Tibial artery (tissue), 4 donors: ENCODE measurements around the gene LRRC31.

Source experiments
- DNase-seq, 2 donors: peaks; one replicate each; pipeline ENCODE4 v3.0.0-alpha.2; 2019
- H3K27ac ChIP-seq, 2 donors: fragments of 200-600 bp; sonication (generic) in 1 of 2; 1 replicate in 1 of 2; 2 replicates in 1 of 2; pipeline ENCODE4 v1.5.1; 2018 to 2019; ENCODE audit warnings: mild to moderate bottlenecking in 1 of 2
- H3K27me3 ChIP-seq, 2 donors: fragments of 200-600 bp; sonication (generic) in 1 of 2; one replicate each; pipeline versions ENCODE4 v1.5.1 to v1.6.0; 2016 to 2019
- H3K36me3 ChIP-seq, 3 donors: fragments of 200-600 bp; sonication (generic) in 2 of 3; one replicate each; pipeline ENCODE4 v1.5.1; 2016 to 2019; ENCODE audit warnings: mild to moderate bottlenecking in 2 of 3
- H3K4me1 ChIP-seq, 4 donors: fragments of 200-600 bp; sonication (generic) in 2 of 4; 1 replicate in 3 of 4; 2 replicates in 1 of 4; pipeline ENCODE4 v1.5.1; 2016 to 2019
- H3K4me3 ChIP-seq, 2 donors: fragments of 200-600 bp; sonication (generic) in 1 of 2; 1 replicate in 1 of 2; 2 replicates in 1 of 2; pipeline ENCODE4 v1.5.1; 2018 to 2019; ENCODE audit warnings: mild to moderate bottlenecking in 2 of 2
- H3K9me3 ChIP-seq, 3 donors: fragments of 200-600 bp; sonication (generic) in 1 of 3; one replicate each; pipeline ENCODE4 v1.5.1; 2016 to 2019
- intact Hi-C: fragments of 100-400 bp; cut with DNase I; formaldehyde crosslinking; loops from one replicate; pipeline ENCODE4 v1.15.0; 2023; ENCODE audit warnings: low total_unique reads
- TF ChIP-seq, protein P1 (sequence below), 2 experiments: fragments of 200-600 bp in 1 of 2; fragments of 450-650 bp in 1 of 2; IDR thresholded peaks; one replicate each; pipeline ENCODE4 v1.5.1; 2017 to 2019; ENCODE audit warnings: antibody characterized with exemption in 2 of 2, mild to moderate bottlenecking in 1 of 2, moderate library complexity in 1 of 2

Gene LRRC31

DNA sequence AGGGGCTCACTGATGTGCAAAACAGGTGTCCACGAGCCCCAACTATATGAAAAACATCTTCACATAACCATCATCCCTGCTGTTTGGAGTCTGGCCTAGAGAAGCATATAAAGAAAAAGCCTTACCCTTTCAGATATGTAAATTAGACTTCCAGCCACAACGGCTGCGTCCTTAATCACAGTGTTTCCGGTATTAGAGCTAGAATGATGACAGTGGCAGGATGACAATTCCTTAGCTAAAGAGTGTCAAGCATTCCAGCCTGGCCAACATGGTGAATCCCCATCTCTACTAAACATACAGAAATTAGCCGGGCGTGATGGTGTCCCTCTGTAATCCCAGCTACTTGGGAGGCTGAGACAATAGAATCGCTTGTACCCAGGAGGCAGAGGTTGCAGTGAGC, 22.2 kb upstream of the LRRC31 start:
- H3K4me1 ChIP-seq: peaks cover 0 to 5% (median 2%) of the 10 kb centered on the region in 4 donors
- TF ChIP-seq, protein P1, sequence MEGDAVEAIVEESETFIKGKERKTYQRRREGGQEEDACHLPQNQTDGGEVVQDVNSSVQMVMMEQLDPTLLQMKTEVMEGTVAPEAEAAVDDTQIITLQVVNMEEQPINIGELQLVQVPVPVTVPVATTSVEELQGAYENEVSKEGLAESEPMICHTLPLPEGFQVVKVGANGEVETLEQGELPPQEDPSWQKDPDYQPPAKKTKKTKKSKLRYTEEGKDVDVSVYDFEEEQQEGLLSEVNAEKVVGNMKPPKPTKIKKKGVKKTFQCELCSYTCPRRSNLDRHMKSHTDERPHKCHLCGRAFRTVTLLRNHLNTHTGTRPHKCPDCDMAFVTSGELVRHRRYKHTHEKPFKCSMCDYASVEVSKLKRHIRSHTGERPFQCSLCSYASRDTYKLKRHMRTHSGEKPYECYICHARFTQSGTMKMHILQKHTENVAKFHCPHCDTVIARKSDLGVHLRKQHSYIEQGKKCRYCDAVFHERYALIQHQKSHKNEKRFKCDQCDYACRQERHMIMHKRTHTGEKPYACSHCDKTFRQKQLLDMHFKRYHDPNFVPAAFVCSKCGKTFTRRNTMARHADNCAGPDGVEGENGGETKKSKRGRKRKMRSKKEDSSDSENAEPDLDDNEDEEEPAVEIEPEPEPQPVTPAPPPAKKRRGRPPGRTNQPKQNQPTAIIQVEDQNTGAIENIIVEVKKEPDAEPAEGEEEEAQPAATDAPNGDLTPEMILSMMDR (IDR thresholded peaks at IDR 0.05): no peak

DNA sequence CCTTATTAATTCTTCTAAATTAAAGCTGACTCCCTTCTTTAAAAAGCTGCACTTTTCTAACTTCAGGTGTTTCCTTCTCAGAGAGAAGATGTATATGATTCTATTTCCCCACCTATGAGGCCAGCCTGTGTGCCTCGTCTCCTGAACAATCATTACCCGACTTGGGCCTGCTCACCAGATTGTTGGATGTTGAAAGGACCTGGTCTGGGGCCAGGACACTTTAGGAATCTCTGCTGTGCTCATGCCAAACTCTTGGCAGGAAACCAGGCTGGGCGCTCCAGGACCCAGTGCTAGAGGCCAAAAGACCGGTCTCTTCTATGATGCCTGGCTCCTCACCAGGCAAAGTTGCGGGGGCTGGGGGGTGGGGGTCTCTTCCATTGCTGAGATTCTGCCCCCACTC, 16.9 kb upstream of the LRRC31 start:
- H3K36me3 ChIP-seq: no peaks in the 10 kb centered on the region
- no peak overlapping the region for H3K27ac ChIP-seq
- DNase-seq: peak; percentile 62 to 85
- intact Hi-C loops: no loop called here
- H3K4me1 ChIP-seq: peaks cover 0 to 14% (median 5%) of the 10 kb centered on the region in 4 donors
- H3K9me3 ChIP-seq: no peaks in the 10 kb centered on the region
- no peak overlapping the region for H3K4me3 ChIP-seq
- no peaks in the 10 kb centered on the region for H3K27me3 ChIP-seq
- TF ChIP-seq, protein P1 (IDR thresholded peaks at IDR 0.05): no peak

More for the DNA sequence above, 22.2 kb upstream of the LRRC31 start:
- H3K36me3 ChIP-seq: no peaks in the 10 kb centered on the region
- H3K4me3 ChIP-seq: no peak overlapping the region
- H3K27me3 ChIP-seq: no peaks in the 10 kb centered on the region
- H3K9me3 ChIP-seq: no peaks in the 10 kb centered on the region
- H3K27ac ChIP-seq: no peak overlapping the region
- DNase-seq: no peak
- intact Hi-C loops: no loop called here

- Histone ChIP-seq H3K9me3 (no peaks in the 10 kb centered on the region), H3K27me3 (no peaks in the 10 kb centered on the region), H3K36me3 (no peaks in the 10 kb centered on the region), H3K4me1 (no peaks in the 10 kb centered on the region), H3K4me3 (no peak overlapping the region), H3K27ac (no peak overlapping the region)
- intact Hi-C loops: no loop called here
- TF ChIP-seq, protein P1 (IDR thresholded peaks at IDR 0.05): no peak
- DNase-seq: no peak
Measured at GRCh38 chr3:169880576-169881250, 11.0 kb upstream of the LRRC31 start.

DNA sequence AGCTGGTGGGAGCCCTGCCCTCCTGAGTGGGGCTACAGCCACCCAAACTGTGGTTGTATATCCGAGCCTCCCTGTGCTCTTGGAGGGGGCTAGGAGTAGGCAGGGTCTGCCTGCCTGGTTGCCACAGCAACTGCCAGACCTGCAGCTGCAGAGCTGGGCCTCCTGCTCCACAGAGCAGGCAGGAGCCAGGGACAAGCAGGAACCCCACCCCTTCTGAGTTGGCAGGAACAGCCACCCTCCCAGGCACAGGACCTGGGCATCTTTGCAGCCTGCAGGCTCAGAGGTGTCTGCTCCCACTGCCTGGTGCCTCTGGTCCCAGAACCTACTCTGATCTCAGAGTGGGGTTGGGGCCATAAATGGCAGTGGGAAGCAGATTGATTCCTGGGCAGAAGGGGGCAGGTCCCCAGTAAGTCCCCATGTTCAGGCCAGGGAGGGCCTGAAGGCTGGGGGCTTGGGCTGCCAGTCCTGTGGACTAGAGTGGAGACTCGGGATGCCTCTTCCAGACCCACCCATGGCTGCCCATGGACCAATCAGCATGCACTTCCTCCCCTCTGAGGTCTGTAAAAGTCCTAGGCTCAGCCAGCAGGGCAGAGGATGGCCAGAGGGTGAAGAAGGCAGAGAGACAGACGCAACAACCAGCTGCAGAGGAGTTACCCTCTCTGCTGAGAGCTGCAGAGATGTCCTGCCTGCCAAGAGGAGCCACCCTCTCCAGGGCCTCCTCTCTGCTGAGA, 10.3 kb upstream of the LRRC31 start:
- intact Hi-C loops: no loop called here

GRCh38 chr3:169879013-169879557, 9.3 kb upstream of the LRRC31 start:
- intact Hi-C loops: no loop called here
- no peak for DNase-seq
- TF ChIP-seq, protein P1 (IDR thresholded peaks at IDR 0.05): no peak
- no peaks in the 10 kb centered on the region for H3K4me1 ChIP-seq
- no peaks in the 10 kb centered on the region for H3K27me3 ChIP-seq
- no peaks in the 10 kb centered on the region for H3K9me3 ChIP-seq
- H3K27ac ChIP-seq: no peak overlapping the region
- no peaks in the 10 kb centered on the region for H3K36me3 ChIP-seq
- no peak overlapping the region for H3K4me3 ChIP-seq

More for the DNA sequence above, 10.3 kb upstream of the LRRC31 start:
- no peaks in the 10 kb centered on the region for H3K36me3 ChIP-seq
- no peak overlapping the region for H3K27ac ChIP-seq
- H3K9me3 ChIP-seq: no peaks in the 10 kb centered on the region
- H3K27me3 ChIP-seq: no peaks in the 10 kb centered on the region
- DNase-seq: no peak
- no peak overlapping the region for H3K4me3 ChIP-seq
- H3K4me1 ChIP-seq: no peaks in the 10 kb centered on the region
- TF ChIP-seq, protein P1 (IDR thresholded peaks at IDR 0.05): no peak
